GM18861 (cell line): ENCODE data around the gene CFDP1.
"Not testable (repeated sequence)": the region's sequence is repeated elsewhere in the genome, so short reads cannot be mapped to it uniquely, and the experiment has no call there.

Source experiments
- ATAC-seq: cut with Tn5 transposase; IDR thresholded peaks from one replicate; pipeline ENCODE4 v1.9.1; 2021; ENCODE audit not compliant: unreplicated experiment

CFDP1 gene

DNA sequence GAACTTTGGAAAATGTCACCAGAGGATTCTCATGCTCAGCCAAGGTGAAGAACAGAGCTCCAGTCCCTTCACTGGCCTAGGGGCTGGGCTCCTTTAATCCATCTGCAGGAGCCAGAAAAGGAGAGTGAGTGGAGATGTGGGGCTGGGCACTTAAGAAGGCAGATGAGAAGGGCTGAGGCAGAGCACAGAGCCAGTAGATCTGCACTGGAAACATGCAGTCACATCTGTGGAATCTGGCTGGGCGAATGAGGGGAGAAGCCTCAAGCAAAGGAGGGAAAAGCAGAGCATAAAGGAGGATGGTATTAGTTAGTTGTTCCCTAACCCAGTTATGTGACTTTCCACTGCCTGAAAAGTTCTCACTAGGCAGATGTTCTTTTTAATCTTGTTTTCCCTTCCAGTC, 131.5 kb downstream of the CFDP1 start:
- ATAC-seq, result no peak

DNA sequence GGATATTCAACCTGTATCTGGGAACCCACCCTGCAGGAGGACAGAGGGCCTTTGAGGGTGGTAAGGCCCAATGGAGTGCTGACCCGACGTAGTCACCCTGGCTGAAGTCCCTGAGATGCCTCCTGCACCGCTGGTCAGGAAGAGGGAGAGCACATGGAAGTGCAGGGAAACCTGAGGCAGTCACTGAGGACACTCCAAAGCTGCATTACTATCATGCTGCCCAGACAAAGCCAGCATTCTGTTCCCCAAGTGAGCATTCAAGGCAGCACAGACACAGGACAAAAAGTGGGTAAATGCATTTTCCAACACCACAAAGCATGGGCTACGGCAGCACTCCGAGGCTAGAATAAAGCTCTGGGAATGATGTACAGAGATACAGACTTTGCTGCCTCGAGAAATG, 135.0 kb downstream of the CFDP1 start:
- no peak for ATAC-seq

DNA sequence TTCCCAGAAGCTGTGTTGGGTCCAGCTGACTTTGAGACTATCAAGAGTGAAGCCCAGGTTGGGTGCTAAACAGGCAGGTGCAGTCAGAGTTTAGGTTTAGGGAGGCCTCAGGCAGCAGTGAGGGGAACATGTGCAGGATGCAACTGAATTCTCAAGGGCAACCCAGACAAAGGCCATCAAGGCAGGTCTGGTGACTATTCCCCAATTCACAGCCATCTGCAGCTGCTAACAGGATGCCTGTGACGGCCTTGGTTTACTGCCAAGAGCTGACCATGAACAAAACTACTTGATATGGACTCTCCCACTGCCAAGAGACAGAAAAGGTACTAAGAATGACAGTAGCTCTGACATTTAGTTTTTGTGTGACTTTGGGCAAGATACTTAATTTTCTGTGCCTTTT, 136.7 kb downstream of the CFDP1 start:
- ATAC-seq, result no peak

GRCh38 chr16:75294773-75295459, 138.4 kb downstream of the CFDP1 start:
- no peak for ATAC-seq

DNA sequence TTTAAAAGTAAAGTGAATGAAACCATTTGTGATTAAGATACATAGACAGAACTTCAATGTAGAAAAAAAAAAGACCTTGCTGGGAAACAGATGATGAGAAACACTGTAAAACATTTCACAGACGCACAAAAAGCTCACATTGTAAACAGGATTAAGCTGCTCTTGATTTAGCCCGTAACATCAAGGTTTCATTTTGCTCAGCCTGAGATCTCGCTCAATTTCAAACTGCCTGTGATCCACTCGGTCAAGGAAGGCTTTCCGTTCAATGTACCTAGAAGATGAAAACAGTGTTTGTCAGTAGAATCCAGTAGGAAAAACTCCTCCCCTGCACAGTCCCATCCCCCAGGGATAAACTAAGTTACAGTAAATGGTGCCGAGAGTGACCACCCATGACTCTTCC, 139.5 kb downstream of the CFDP1 start:
- ATAC-seq, result no peak

GRCh38 chr16:75293173-75293572, 140.1 kb downstream of the CFDP1 start:
- no peak for ATAC-seq

GRCh38 chr16:75292691-75293090, 140.6 kb downstream of the CFDP1 start:
- ATAC-seq, result no peak

GRCh38 chr16:75289189-75289588, 144.1 kb downstream of the CFDP1 start:
- no peak for ATAC-seq

- no peak for ATAC-seq
Observed at GRCh38 chr16:75288596-75289120, 144.6 kb downstream of the CFDP1 start.

GRCh38 chr16:75288181-75288580, 145.1 kb downstream of the CFDP1 start:
- no peak for ATAC-seq

DNA sequence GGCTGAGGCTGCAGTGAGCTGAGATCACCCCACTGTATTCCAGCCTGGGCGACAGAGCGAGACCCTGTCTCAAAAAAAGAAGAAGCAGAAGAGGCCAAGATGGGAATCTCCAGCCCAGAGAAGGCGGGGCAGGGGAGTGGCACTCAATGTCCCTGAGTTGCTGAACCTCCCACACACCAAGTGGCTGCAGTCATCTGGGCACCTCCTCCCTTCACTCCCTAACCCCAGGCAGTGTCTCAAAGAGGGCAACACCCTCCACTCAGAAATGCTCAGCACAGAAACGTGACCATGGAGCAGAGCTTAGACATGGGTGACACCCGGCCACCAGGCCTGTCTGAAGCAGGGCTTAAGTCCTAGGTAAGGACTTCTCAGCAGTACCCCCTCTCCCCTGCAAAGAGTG, 145.6 kb downstream of the CFDP1 start:
- no peak for ATAC-seq

DNA sequence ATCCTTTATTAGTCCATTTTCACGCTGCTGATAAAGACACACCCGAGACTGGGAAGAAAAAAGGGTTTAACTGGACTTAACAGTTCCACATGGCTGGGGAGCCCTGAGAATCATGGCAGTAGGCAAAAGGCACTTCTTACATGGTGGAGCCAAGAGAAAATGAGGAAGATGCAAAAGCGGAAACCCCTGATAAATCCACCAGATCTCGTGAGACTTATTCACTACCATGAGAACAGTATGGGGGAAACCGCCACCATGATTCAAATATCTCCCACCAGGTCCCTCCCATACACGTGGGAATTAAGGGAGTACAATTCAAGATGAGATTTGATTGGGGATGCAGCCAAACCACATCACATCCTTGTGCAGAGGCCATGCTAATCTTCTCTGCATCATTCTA, 146.9 kb downstream of the CFDP1 start:
- ATAC-seq, result no peak

- ATAC-seq, result no peak
Observed at GRCh38 chr16:75282466-75283281, 150.6 kb downstream of the CFDP1 start.

DNA sequence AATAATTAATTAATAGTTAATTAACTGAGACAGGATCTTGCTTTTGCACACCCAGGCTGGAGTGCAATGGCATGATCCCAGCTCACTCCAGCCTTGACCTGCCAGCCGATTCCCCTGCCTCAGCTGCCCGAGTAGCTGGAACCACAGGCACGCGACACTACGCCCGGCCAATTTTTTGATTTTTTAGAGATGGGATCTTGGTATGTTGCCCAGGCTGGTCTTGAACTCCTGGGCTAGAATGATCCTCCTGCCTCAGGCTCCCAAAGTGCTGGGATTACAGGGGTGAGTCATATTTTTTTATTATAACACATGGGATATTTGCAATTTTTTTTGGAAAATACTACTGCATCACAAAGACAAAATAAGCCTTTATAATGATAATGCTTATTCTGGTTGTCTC, 151.5 kb downstream of the CFDP1 start:
- no peak for ATAC-seq

DNA sequence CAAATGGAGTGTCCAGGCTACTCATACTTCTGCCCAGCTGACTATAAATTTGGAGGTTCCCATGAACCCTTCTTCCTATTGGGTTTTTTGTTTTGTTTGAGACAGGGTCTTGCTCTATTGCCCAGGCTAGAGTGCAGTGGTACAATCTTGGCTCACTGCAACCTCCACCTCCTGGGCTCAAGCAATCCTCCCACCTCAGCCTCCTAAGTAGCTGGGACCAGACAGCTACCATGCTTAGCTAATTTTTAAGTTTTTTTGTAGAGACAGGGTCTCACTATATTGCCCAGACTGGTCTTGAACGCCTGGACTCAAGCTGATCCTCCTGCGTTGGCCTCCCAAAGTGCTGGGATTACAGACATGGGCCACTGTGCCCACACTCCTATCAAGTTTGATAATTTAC, 152.3 kb downstream of the CFDP1 start:
- not testable (repeated sequence) for ATAC-seq

GRCh38 chr16:75280331-75280804, 152.9 kb downstream of the CFDP1 start:
- ATAC-seq, result no peak

DNA sequence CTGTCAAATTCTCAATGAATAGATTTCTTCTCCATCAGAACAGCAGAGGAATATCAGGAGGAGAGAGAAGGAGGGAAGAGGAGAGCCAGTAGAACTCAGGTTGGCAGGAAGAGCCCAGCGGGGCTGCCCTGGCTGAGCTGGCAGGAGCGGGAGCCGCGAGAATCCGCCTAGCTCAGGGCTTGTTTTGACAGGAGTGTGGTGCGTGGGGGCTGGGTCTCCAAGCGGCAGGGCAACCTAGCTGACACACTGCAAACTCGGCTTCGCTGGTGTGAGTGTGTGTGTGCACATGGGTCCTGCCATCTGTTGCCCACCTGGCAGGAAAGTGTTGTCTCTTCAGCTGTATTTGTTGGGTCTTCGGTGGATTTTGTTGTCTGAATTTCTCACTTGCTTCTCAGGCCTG, 154.0 kb downstream of the CFDP1 start:
- ATAC-seq, result no peak

- ATAC-seq, result no peak
Observed at GRCh38 chr16:75273054-75273925, 160.0 kb downstream of the CFDP1 start.

GRCh38 chr16:75272629-75273028, 160.7 kb downstream of the CFDP1 start:
- ATAC-seq, result not testable (repeated sequence)

DNA sequence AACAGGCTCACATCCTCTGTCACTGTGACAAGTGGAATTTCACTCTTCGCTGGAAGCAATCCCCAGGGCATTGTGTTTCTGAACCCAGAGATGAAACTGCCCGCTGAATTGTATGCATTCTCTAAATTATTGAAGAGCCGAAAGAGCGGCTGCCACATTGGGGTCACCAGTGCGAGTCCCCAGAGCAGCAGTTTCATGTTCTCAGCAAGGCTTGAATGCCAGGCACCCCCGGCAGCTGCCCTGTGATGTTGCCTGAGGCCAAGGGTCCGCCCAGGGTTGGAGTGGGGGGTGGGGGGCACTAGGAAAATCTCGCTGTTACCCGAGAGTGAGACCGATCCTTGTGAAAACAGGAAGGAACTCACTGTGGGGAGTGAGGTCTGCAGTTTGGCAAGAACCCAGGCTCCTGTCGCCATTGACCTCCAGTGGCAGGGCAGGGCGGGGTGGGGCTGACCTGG, 161.2 kb downstream of the CFDP1 start:
- no peak for ATAC-seq

- no peak for ATAC-seq
Observed at GRCh38 chr16:75271441-75272096, 161.7 kb downstream of the CFDP1 start.
